ENCODE results near the gene EPHB3.

The EPHB3 gene

GRCh38 chr3:184586851-184587250 is 25.3 kb downstream of the EPHB3 start:
- no peak for TF ChIP-seq GATA3 (IDR thresholded peaks at IDR 0.05; ENCODE audit: low read depth, low read length)
- TF ChIP-seq GATA2 (IDR thresholded peaks at IDR 0.05; ENCODE audit: low read depth, low read length), result no peak

GRCh38 chr3:184588776-184589175 is 27.2 kb downstream of the EPHB3 start:
- no peak for TF ChIP-seq GATA2 (IDR thresholded peaks at IDR 0.05; ENCODE audit: low read depth, low read length)
- no peak for TF ChIP-seq GATA3 (IDR thresholded peaks at IDR 0.05; ENCODE audit: low read depth, low read length)

- no peak for TF ChIP-seq GATA3 (IDR thresholded peaks at IDR 0.05; ENCODE audit: low read depth, low read length)
- no peak for TF ChIP-seq GATA2 (IDR thresholded peaks at IDR 0.05; ENCODE audit: low read depth, low read length)
Measured at GRCh38 chr3:184590795-184591194, 29.2 kb downstream of the EPHB3 start.

DNA sequence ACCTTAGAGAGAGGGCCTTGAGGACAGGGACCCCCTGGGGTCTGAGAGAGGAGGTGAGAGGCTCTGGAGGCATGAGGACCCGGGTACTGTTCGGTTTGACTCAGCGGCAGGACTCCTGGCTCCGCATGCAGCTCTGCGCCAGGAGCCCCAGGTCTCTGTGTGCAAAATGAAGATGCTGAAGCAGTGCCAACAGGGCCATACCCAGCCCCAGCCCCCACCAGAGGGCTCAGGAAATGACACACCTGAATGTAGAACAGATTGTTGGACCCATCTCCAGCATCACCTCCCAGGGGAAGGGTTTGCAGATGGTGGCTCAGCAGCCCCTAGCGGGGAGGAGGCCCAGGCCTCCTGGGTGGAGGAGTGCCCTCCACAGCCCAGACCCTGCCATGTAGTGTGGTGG is 30.2 kb downstream of the EPHB3 start:
- no peak for TF ChIP-seq GATA3 (IDR thresholded peaks at IDR 0.05; ENCODE audit: low read depth, low read length)

- TF ChIP-seq GATA2 (IDR thresholded peaks at IDR 0.05; ENCODE audit: low read depth, low read length), result no peak
- TF ChIP-seq GATA3 (IDR thresholded peaks at IDR 0.05; ENCODE audit: low read depth, low read length), result no peak
Measured at GRCh38 chr3:184592371-184593219, 31.0 kb downstream of the EPHB3 start.

GRCh38 chr3:184593220-184593927 is 31.8 kb downstream of the EPHB3 start:
- no peak for TF ChIP-seq GATA2 (IDR thresholded peaks at IDR 0.05; ENCODE audit: low read depth, low read length)
- TF ChIP-seq GATA3 (IDR thresholded peaks at IDR 0.05; ENCODE audit: low read depth, low read length), result no peak

DNA sequence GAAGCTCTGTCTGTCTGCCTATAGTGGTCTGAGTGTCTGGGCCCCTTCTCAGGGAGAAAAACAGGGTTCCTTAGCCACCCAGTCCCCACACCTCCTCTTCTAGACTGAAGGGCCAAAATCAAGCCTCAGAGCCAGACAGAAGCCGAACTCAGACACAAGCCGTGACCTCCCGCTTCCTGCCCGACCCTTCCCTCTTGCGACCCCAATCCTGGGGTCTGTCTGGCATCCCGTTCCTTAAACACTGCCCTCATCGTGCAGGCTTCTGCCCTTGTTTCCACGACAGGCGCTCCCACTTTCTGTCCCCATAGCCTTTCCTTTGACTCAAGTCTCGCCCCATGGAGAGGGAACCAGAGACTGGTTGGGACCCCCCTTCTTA is 32.3 kb downstream of the EPHB3 start:
- no peak for TF ChIP-seq GATA2 (IDR thresholded peaks at IDR 0.05; ENCODE audit: low read depth, low read length)
- no peak for TF ChIP-seq GATA3 (IDR thresholded peaks at IDR 0.05; ENCODE audit: low read depth, low read length)

GRCh38 chr3:184594371-184595001 is 32.9 kb downstream of the EPHB3 start:
- TF ChIP-seq GATA2 (IDR thresholded peaks at IDR 0.05; ENCODE audit: low read depth, low read length) (no peak), GATA3 (IDR thresholded peaks at IDR 0.05; ENCODE audit: low read depth, low read length) (no peak)

GRCh38 chr3:184595726-184596125 is 34.1 kb downstream of the EPHB3 start:
- TF ChIP-seq GATA3 (IDR thresholded peaks at IDR 0.05; ENCODE audit: low read depth, low read length) (no peak), GATA2 (IDR thresholded peaks at IDR 0.05; ENCODE audit: low read depth, low read length) (no peak)

DNA sequence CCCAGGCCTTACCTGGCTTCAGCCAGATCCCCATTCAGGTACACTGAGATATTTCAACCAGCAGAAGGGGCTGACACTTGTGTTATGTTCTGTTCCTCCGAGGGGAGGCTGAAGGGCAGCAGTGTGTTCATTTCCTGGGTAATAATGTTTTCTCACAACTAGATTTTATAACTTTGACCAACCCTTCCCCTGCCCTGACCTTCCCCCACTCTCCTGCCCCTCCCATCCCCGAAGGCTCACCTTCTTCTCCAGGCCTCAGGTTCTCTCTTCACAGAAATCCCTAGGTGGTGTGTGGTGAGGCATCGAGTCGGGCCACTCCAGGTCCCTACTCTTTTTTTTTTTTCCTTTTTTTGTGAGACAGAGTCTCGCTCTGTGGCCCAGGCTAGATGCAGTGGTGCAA is 34.6 kb downstream of the EPHB3 start:
- TF ChIP-seq GATA2 (IDR thresholded peaks at IDR 0.05; ENCODE audit: low read depth, low read length) (no peak), GATA3 (IDR thresholded peaks at IDR 0.05; ENCODE audit: low read depth, low read length) (no peak)

DNA sequence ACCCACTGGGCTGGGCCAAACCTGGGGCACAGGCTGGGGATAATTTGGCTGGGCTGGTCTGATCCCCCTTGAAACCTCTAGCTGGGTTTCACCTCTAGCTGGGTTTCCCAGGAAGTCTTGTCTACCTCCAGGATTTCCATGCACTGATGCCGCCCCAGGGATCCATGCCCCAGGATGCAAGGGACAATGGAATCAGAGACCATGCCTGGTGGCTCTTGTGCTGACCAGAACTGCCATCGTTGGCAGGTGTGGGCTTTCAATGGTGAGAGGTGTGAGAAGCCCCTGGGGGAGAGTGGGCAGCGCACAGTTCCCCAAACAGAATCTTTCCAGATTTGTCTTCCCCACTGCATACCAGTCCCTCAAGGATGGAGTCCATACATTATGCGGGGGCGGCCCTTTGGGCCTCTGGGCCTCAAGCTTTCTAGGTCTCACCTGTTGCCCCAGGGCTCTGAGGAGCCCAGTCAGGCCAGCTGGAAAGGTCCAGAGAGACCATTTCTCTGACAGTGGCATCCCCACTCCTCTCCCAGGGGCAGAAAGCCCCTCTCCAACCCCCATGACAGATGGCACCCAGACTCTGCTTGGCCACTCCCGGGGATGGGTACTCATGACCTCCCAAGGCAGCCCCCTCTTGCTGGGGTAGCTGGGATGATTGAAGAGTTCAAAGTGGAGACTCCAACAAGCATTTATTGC is 35.4 kb downstream of the EPHB3 start:
- no peak for TF ChIP-seq GATA3 (IDR thresholded peaks at IDR 0.05; ENCODE audit: low read depth, low read length)

DNA sequence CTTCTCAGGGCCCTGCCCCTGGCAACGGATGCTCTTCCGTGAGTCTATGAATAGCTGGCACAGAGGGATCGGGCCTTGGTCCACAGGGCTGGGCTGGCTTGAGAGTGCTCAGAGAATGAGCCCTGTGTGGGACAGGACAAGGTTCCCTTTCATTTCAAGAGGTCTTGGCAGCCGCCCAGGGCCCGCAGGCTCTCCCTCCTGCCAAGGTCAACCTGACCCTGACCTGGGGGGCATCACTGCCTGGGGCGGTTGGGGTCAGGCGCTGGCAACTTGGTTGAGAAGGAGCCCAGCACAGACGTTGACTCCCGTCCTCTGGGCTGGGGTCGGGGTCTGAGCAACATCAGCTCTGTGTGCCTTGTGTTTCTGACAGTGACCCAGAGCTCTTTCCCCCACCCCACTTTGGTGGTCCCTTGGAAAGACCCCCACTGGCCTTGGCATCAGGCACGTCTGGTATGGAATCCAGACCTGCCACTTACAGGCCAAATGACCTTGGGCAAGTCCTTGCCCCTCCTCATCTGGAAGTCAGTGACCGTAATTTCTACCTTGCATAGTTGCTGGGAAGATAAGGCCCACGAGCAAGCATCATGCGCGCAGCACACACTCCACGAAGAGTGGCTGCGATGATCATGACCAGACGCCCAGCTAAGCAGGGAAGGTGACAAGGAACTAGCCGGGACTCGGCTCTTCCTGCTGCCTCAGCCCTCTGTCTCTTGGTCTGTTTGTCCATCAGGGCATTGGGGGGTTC is 36.4 kb downstream of the EPHB3 start:
- TF ChIP-seq GATA2 (IDR thresholded peaks at IDR 0.05; ENCODE audit: low read depth, low read length), result peak; percentile 77
- no peak for TF ChIP-seq GATA3 (IDR thresholded peaks at IDR 0.05; ENCODE audit: low read depth, low read length)

GRCh38 chr3:184598574-184598927 is 37.0 kb downstream of the EPHB3 start:
- TF ChIP-seq GATA3 (IDR thresholded peaks at IDR 0.05; ENCODE audit: low read depth, low read length) (no peak), GATA2 (IDR thresholded peaks at IDR 0.05; ENCODE audit: low read depth, low read length) (no peak)

DNA sequence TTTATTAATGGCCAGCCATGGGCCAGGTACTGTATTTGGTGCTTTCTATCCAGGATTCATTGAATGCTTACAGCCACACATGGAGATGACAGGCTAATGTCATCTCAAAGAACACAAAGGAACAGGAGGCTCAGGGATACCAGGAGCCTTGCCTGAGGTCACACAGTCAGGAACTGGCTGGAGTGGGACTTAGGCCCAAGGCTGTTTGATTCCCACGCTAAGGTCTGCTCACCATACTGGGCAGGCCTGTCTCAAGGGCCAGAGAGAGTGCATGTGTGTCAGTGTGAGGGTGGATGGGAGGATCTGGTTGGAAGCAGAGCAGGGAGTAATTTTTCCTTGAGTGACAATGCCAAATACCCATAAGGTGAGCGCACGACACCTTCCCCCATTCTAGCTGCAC is 37.6 kb downstream of the EPHB3 start:
- TF ChIP-seq GATA2 (IDR thresholded peaks at IDR 0.05; ENCODE audit: low read depth, low read length) (no peak), GATA3 (IDR thresholded peaks at IDR 0.05; ENCODE audit: low read depth, low read length) (no peak)
